OCI-LY3 (cell line): ENCODE data around the gene RAD51B.

ENCODE experiments used
- H2AFZ ChIP-seq: fragments of 200-600, 300-600 bp; shearing (Covaris generic); 2 replicates; pipeline ENCODE4 v1.6.0; 2014; ENCODE audit warnings: antibody characterized with exemption, low read depth, low read length
- H3K27ac ChIP-seq: fragments of 200-600, 300-600 bp; sonication (generic); 2 replicates; pipeline ENCODE4 v1.5.1; 2014; ENCODE audit warnings: mild to moderate bottlenecking, low read length, moderate library complexity, mixed read lengths
- H3K27me3 ChIP-seq: fragments of 200-600, 300-600 bp; sonication (generic); 2 replicates; pipeline ENCODE4 v1.6.1; 2014; ENCODE audit warnings: low read depth, low read length, mixed read lengths
- H3K36me3 ChIP-seq: fragments of 200-600, 300-600 bp; sonication (generic); replicated peaks from 2 replicates; pipeline ENCODE3; 2014; ENCODE audit warnings: low read depth, low read length, mixed read lengths
- H3K4me1 ChIP-seq: fragments of 300-600, 200-600 bp; sonication (generic); 2 replicates; pipeline ENCODE4 v1.6.1; 2014; ENCODE audit warnings: low read length, mixed read lengths
- H3K4me2 ChIP-seq: fragments of 200-600, 300-600 bp; sonication (generic); 2 replicates; pipeline ENCODE4 v1.6.1; 2014; ENCODE audit warnings: low read length, mixed read lengths
- H3K4me3 ChIP-seq: fragments of 300-600, 200-600 bp; sonication (generic); 2 replicates; pipeline ENCODE4 v1.5.1; 2014; ENCODE audit warnings: antibody characterized with exemption, mild to moderate bottlenecking, low read length, moderate library complexity
- H3K79me2 ChIP-seq: fragments of 300-600, 200-600 bp; shearing (Covaris generic); 2 replicates; pipeline ENCODE4 v1.6.1; 2014; ENCODE audit warnings: mild to moderate bottlenecking, low read length, mixed read lengths
- H3K9ac ChIP-seq: fragments of 300-600, 200-600 bp; shearing (Covaris generic); 2 replicates; pipeline ENCODE4 v1.6.0; 2014; ENCODE audit warnings: mild to moderate bottlenecking, low read length, moderate library complexity
- H3K9me3 ChIP-seq: fragments of 200-600, 300-600 bp; shearing (Covaris generic); 2 replicates; pipeline ENCODE4 v1.6.1; 2014; ENCODE audit warnings: low read length, mixed read lengths; ENCODE audit not compliant: insufficient read depth
- H4K20me1 ChIP-seq: fragments of 200-600, 300-600 bp; sonication (generic); 2 replicates; pipeline ENCODE4 v1.6.1; 2016; ENCODE audit warnings: low read length, mixed read lengths; ENCODE audit not compliant: insufficient read depth
- CTCF ChIP-seq: fragments of 200-600, 300-600 bp; sonication (generic); IDR thresholded peaks from 2 replicates; pipeline ENCODE4 v1.5.1; 2014; ENCODE audit warnings: antibody characterized with exemption, low read length, low read depth
- EZH2phosphoT487 ChIP-seq: fragments of 200-600 bp; shearing (Covaris generic); IDR thresholded peaks from 2 replicates; pipeline ENCODE4 v1.6.1; 2018; ENCODE audit warnings: antibody characterized with exemption, mixed run types, low read depth

RAD51B gene

GRCh38 chr14:68639000-68639757, 819.6 kb downstream of the RAD51B start:
- Histone ChIP-seq H3K27ac (no peak overlapping the region), H3K4me1 (no peaks in the 10 kb centered on the region), H3K9ac (no peak overlapping the region), H3K27me3 (no peaks in the 10 kb centered on the region), H3K4me3 (no peak overlapping the region), H4K20me1 (no peaks in the 10 kb centered on the region), H3K36me3 (no peaks in the 10 kb centered on the region), H3K79me2 (no peaks in the 10 kb centered on the region), H2AFZ (no peak overlapping the region), H3K4me2 (no peak overlapping the region), H3K9me3 (peaks cover 5% of the 10 kb centered on the region; the same call in 1 of the 2 replicates)
- no peak for TF ChIP-seq EZH2phosphoT487
- no peak for TF ChIP-seq CTCF

- H2AFZ ChIP-seq, result no peak overlapping the region
- H3K36me3 ChIP-seq, result no peaks in the 10 kb centered on the region
- peaks cover 5% of the 10 kb centered on the region; the same call in 1 of the 2 replicates for H3K9me3 ChIP-seq
- no peak overlapping the region for H3K4me2 ChIP-seq
- H3K27me3 ChIP-seq, result no peaks in the 10 kb centered on the region
- H3K9ac ChIP-seq, result no peak overlapping the region
- no peaks in the 10 kb centered on the region for H3K79me2 ChIP-seq
- H3K4me3 ChIP-seq, result no peak overlapping the region
- H3K4me1 ChIP-seq, result no peaks in the 10 kb centered on the region
- H4K20me1 ChIP-seq, result no peaks in the 10 kb centered on the region
- no peak for TF ChIP-seq CTCF
- TF ChIP-seq EZH2phosphoT487, result no peak
- no peak overlapping the region for H3K27ac ChIP-seq
Measured at GRCh38 chr14:68639758-68640574, 820.4 kb downstream of the RAD51B start.

- Histone ChIP-seq H3K27me3 (0 out of 2 replicates have a peak, but pooled peaks cover 4% of the 10 kb centered on the region), H2AFZ (no peak overlapping the region), H3K4me1 (no peaks in the 10 kb centered on the region), H3K36me3 (no peaks in the 10 kb centered on the region), H4K20me1 (no peaks in the 10 kb centered on the region), H3K9me3 (peaks cover 5% of the 10 kb centered on the region; the same call in 1 of the 2 replicates), H3K4me2 (no peak overlapping the region), H3K79me2 (no peaks in the 10 kb centered on the region), H3K27ac (no peak overlapping the region), H3K9ac (no peak overlapping the region), H3K4me3 (no peak overlapping the region)
- TF ChIP-seq EZH2phosphoT487 (no peak), CTCF (no peak)
Measured at GRCh38 chr14:68643673-68644072, 824.1 kb downstream of the RAD51B start.

DNA sequence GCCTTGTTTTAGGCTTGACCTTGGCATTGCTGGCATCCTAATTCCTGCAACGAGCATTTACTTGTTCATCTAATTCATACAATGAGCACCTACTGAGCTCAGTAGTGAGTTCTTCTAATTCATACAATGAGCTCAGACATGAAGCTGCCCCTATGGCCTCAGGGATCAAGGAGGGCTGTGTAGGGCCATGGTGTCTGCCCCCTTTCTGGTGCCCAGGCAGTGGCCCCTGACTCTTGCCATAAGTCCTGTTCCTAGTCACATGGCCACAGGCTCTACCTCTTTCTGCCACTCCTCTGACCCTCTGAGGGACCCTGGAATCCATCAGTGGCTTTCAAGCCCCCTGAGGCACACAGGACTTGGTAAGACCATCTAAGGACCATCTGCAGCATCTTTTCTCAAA, 824.5 kb downstream of the RAD51B start:
- Histone ChIP-seq H3K27ac (no peak overlapping the region), H3K4me1 (no peaks in the 10 kb centered on the region), H3K4me2 (no peak overlapping the region), H2AFZ (no peak overlapping the region), H4K20me1 (no peaks in the 10 kb centered on the region), H3K9ac (no peak overlapping the region), H3K27me3 (0 out of 2 replicates have a peak, but pooled peaks cover 4% of the 10 kb centered on the region), H3K36me3 (no peaks in the 10 kb centered on the region), H3K79me2 (no peaks in the 10 kb centered on the region), H3K9me3 (peaks cover 5% of the 10 kb centered on the region; the same call in 1 of the 2 replicates), H3K4me3 (no peak overlapping the region)
- TF ChIP-seq CTCF (no peak), EZH2phosphoT487 (no peak)
